Measurements from ENCODE around the gene AFF3. TPM values are rescaled to one million over a fixed set of nuclear protein-coding genes. Genes with fewer than 3 reads are reported as not detected.

The AFF3 gene
- total and polyA plus RNA-seq, 2 of the 4 experiments (the other 2 are of a cell fraction) = 12.9 to 14.3 TPM

- peak overlapping the region; percentile 100 for H3K4ac ChIP-seq (ENCODE audit: low read depth, low read length)
- peak overlapping the region; percentile 88; the same call in 2 of the 3 replicates for H2BK15ac ChIP-seq (ENCODE audit: low read depth, low read length)
- DNase-seq (peak; percentile 36), ATAC-seq (ENCODE audit: low read depth) (no peak)
- TF ChIP-seq NFE2L2 (IDR thresholded peaks at IDR 0.05; ENCODE audit: low read depth, low read length) = no peak
- no peak for TF ChIP-seq CHD1 (IDR thresholded peaks at IDR 0.05; ENCODE audit: low read depth, low read length)
- TF ChIP-seq CEBPB (IDR thresholded peaks at IDR 0.05; ENCODE audit: low read depth, low read length) = no peak
- TF ChIP-seq MAFK (IDR thresholded peaks at IDR 0.05; ENCODE audit: low read depth, low read length) = no peak
- TF ChIP-seq RFX5 (IDR thresholded peaks at IDR 0.05; ENCODE audit: low read depth, low read length) = no peak
- TF ChIP-seq, protein P1, sequence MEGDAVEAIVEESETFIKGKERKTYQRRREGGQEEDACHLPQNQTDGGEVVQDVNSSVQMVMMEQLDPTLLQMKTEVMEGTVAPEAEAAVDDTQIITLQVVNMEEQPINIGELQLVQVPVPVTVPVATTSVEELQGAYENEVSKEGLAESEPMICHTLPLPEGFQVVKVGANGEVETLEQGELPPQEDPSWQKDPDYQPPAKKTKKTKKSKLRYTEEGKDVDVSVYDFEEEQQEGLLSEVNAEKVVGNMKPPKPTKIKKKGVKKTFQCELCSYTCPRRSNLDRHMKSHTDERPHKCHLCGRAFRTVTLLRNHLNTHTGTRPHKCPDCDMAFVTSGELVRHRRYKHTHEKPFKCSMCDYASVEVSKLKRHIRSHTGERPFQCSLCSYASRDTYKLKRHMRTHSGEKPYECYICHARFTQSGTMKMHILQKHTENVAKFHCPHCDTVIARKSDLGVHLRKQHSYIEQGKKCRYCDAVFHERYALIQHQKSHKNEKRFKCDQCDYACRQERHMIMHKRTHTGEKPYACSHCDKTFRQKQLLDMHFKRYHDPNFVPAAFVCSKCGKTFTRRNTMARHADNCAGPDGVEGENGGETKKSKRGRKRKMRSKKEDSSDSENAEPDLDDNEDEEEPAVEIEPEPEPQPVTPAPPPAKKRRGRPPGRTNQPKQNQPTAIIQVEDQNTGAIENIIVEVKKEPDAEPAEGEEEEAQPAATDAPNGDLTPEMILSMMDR (conservative IDR thresholded peaks at IDR 0.05; ENCODE audit: low read depth, low read length) = no peak
- TF ChIP-seq MXI1 (IDR thresholded peaks at IDR 0.05; ENCODE audit: borderline replicate concordance, low read depth, low read length) = no peak
- no peak; the same call in 1 of the 2 replicates for TF ChIP-seq POLR2A (IDR thresholded peaks at IDR 0.05; ENCODE audit: low read depth, low read length)
- TF ChIP-seq RAD21 (IDR thresholded peaks at IDR 0.05; ENCODE audit: low read length) = no peak
- no peak for TF ChIP-seq BHLHE40 (IDR thresholded peaks at IDR 0.05; ENCODE audit: low read depth, low read length)
- TF ChIP-seq RCOR1 (IDR thresholded peaks at IDR 0.05; ENCODE audit: insufficient replicate concordance, low read length) = no peak
- TF ChIP-seq SMC3 (IDR thresholded peaks at IDR 0.05; ENCODE audit: low read depth, low read length) = no peak
- TF ChIP-seq USF2 (IDR thresholded peaks at IDR 0.05; ENCODE audit: low read depth, low read length) = no peak
- TF ChIP-seq FOS (IDR thresholded peaks at IDR 0.05; ENCODE audit: low read depth, low read length) = no peak
- no peak for TF ChIP-seq MAZ (IDR thresholded peaks at IDR 0.05; ENCODE audit: borderline replicate concordance, low read depth, low read length)
- no peak for TF ChIP-seq ELK1 (IDR thresholded peaks at IDR 0.05; ENCODE audit: borderline replicate concordance, low read depth, low read length)
- H2AK5ac ChIP-seq (ENCODE audit: low read depth, low read length) = peak overlapping the region; percentile 100
- no peak overlapping the region for H2AK9ac ChIP-seq (replicated peaks; ENCODE audit: low read depth, low read length, poor library complexity)
- in situ Hi-C loops (cut with MboI; ENCODE audit: low sequenced_read_pairs) (no loop called here), intact Hi-C loops (cut with micrococcal nuclease) (no loop called here), dilution Hi-C loops (cut with HindIII; ENCODE audit: low sequenced_read_pairs, unreplicated experiment) (no loop called here)
- H3K9me3 ChIP-seq (ENCODE audit: control insufficient read depth, insufficient read depth, low read length) = no peaks in the 10 kb centered on the region
- no peaks in the 10 kb centered on the region for H3K27me3 ChIP-seq (ENCODE audit: control insufficient read depth, insufficient read depth, low read length)
- peak overlapping the region; percentile 100 for H3K23ac ChIP-seq (ENCODE audit: low read depth, low read length)
- H3K14ac ChIP-seq (replicated peaks; ENCODE audit: low read depth, low read length) = peak overlapping the region; percentile 99
- H2BK20ac ChIP-seq (ENCODE audit: low read depth, low read length) = peak overlapping the region; percentile 99
- ChIA-PET CTCF (interaction anchor here (0.5 to 1.0 kb wide), 2 partner anchors 29 to 1458 kb away, joined by 3 to 4 read pairs; no protein-coding TSS in a partner anchor), POLR2A (ENCODE audit: unreplicated experiment) (interaction anchor here (1.0 kb wide), 1 partner anchor 125 kb away, joined by 3 read pairs; no protein-coding TSS in a partner anchor)
- H3K27ac ChIP-seq (ENCODE audit: insufficient read depth, low read length) = peak overlapping the region; percentile 100
- no peaks in the 10 kb centered on the region for H3K36me3 ChIP-seq (ENCODE audit: control insufficient read depth, insufficient read depth, low read length)
- H3K56ac ChIP-seq (ENCODE audit: extremely low read depth, insufficient read depth, low read length) = peak overlapping the region; percentile 96
- peak overlapping the region; percentile 96 to 98 for H4K8ac ChIP-seq (ENCODE audit: low read depth in 2 of 2, low read length in 2 of 2)
- H3K4me2 ChIP-seq (ENCODE audit: low read depth, low read length) = peak overlapping the region; percentile 44; the same call in 1 of the 2 replicates
- H3K9ac ChIP-seq (ENCODE audit: low read depth, low read length) = peak overlapping the region; percentile 67
- no CpG with 5 or more reads among the region's 4 CpGs for WGBS, 2 experiments (ENCODE audit: extremely low coverage in 2 of 2, insufficient read length in 1 of 2)
- peaks cover 24 to 38% of the 10 kb centered on the region in 2 experiments for H3K79me1 ChIP-seq (ENCODE audit: low read depth in 1 of 2, low read length in 2 of 2)
- H2BK120ac ChIP-seq (ENCODE audit: low read depth, low read length) = peak overlapping the region; percentile 100
- no peak overlapping the region for H3K4me3 ChIP-seq (ENCODE audit: insufficient read depth, low read depth, low read length)
- H4K5ac ChIP-seq (ENCODE audit: low read depth, low read length) = peak overlapping the region; percentile 100
- BruUV-seq (replicated peaks) = no TSS peak
- H3K18ac ChIP-seq (ENCODE audit: low read depth, low read length) = peak overlapping the region; percentile 100
- H3K4me1 ChIP-seq (ENCODE audit: control insufficient read depth, insufficient read depth, low read length) = peaks cover 26% of the 10 kb centered on the region
- peak overlapping the region; percentile 99 for H4K91ac ChIP-seq (ENCODE audit: insufficient read depth, low read depth, low read length)
- H2BK5ac ChIP-seq (ENCODE audit: low read depth, low read length, poor library complexity, severe bottlenecking) = peak overlapping the region; percentile 97
- H3K9me1 ChIP-seq (ENCODE audit: insufficient read depth, low read length) = peaks cover 18% of the 10 kb centered on the region
- no peaks in the 10 kb centered on the region for H4K20me1 ChIP-seq (ENCODE audit: insufficient read depth, low read length)
- H2AFZ ChIP-seq (replicated peaks; ENCODE audit: low read length, poor library complexity) = no peak overlapping the region
Observed at GRCh38 chr2:99879481-99879880, 262.9 kb downstream of the AFF3 start.

All from IMR-90 (cell line).